ENCODE measurements around the gene PADI2. TPM values are rescaled to one million over a fixed set of nuclear protein-coding genes. Genes with fewer than 3 reads are reported as not detected.

PADI2 gene
- total RNA-seq, 3 donors from 2014 or later: 0.08 to 0.14 (median 0.13) TPM

- peak; percentile 100 for ATAC-seq
- Mint-ChIP-seq H3K27me3 (ENCODE audit: low read depth) (no peaks in the 10 kb centered on the region), H3K4me3 (peak within 1 kb of the TSS; percentile 99), H3K4me1 (ENCODE audit: low read depth) (peaks cover 15% of the 10 kb centered on the region), H3K36me3 (ENCODE audit: insufficient read depth) (peaks cover 10% of the 10 kb centered on the region), H3K9me3 (no peaks in the 10 kb centered on the region)
- DNase-seq: peak; percentile 98
Observed at GRCh38 chr1:17053685-17054410, 65.4 kb downstream of the PADI2 start, which contains the start of gene SDHB. Gene SDHB, minus strand, starts transcription at chr1:17054032. Its CDS starts 13 bp downstream, at chr1:17054019.

- no peak for ATAC-seq
- Mint-ChIP-seq H3K9me3 (no peaks in the 10 kb centered on the region), H3K4me1 (ENCODE audit: low read depth) (peaks cover 15% of the 10 kb centered on the region), H3K27me3 (ENCODE audit: low read depth) (no peaks in the 10 kb centered on the region), H3K4me3 (peak overlapping the region; percentile 99), H3K36me3 (ENCODE audit: insufficient read depth) (peaks cover 10% of the 10 kb centered on the region)
- DNase-seq: no peak
Observed at GRCh38 chr1:17053086-17053684, 66.1 kb downstream of the PADI2 start.

GRCh38 chr1:17052641-17053040 is 66.6 kb downstream of the PADI2 start:
- DNase-seq: no peak

GRCh38 chr1:17052038-17052437 is 67.2 kb downstream of the PADI2 start:
- no peak for ATAC-seq
- peaks cover 18% of the 10 kb centered on the region for H3K4me1 Mint-ChIP-seq (ENCODE audit: low read depth)
- no peaks in the 10 kb centered on the region for H3K27me3 Mint-ChIP-seq (ENCODE audit: low read depth)

More at GRCh38 chr1:17052641-17053040, 66.6 kb downstream of the PADI2 start:
- peaks cover 10% of the 10 kb centered on the region for H3K36me3 Mint-ChIP-seq (ENCODE audit: insufficient read depth)
- H3K4me3 Mint-ChIP-seq: peak overlapping the region; percentile 99
- H3K4me1 Mint-ChIP-seq (ENCODE audit: low read depth): peaks cover 18% of the 10 kb centered on the region
- no peaks in the 10 kb centered on the region for H3K9me3 Mint-ChIP-seq
- no peak for ATAC-seq
- H3K27me3 Mint-ChIP-seq (ENCODE audit: low read depth): no peaks in the 10 kb centered on the region

GRCh38 chr1:17047924-17048323 is 71.3 kb downstream of the PADI2 start:
- DNase-seq (no peak), ATAC-seq (no peak)
- H3K9me3 Mint-ChIP-seq: no peaks in the 10 kb centered on the region
- no peaks in the 10 kb centered on the region for H3K27me3 Mint-ChIP-seq (ENCODE audit: low read depth)
- no peak overlapping the region for H3K4me3 Mint-ChIP-seq
- peaks cover 20% of the 10 kb centered on the region for H3K36me3 Mint-ChIP-seq (ENCODE audit: insufficient read depth)
- H3K4me1 Mint-ChIP-seq (ENCODE audit: low read depth): peaks cover 20% of the 10 kb centered on the region

More at GRCh38 chr1:17052038-17052437, 67.2 kb downstream of the PADI2 start:
- no peak for DNase-seq
- peaks cover 10% of the 10 kb centered on the region for H3K36me3 Mint-ChIP-seq (ENCODE audit: insufficient read depth)
- H3K9me3 Mint-ChIP-seq: no peaks in the 10 kb centered on the region
- peak overlapping the region; percentile 99 for H3K4me3 Mint-ChIP-seq

GRCh38 chr1:17046334-17046657 is 73.0 kb downstream of the PADI2 start:
- peaks cover 10% of the 10 kb centered on the region for H3K4me1 Mint-ChIP-seq (ENCODE audit: low read depth)
- no peaks in the 10 kb centered on the region for H3K27me3 Mint-ChIP-seq (ENCODE audit: low read depth)
- no peak for ATAC-seq
- H3K4me3 Mint-ChIP-seq: no peak overlapping the region
- H3K9me3 Mint-ChIP-seq: no peaks in the 10 kb centered on the region
- H3K36me3 Mint-ChIP-seq (ENCODE audit: insufficient read depth): peaks cover 20% of the 10 kb centered on the region
- DNase-seq: no peak

GRCh38 chr1:17045634-17046333 is 73.5 kb downstream of the PADI2 start:
- H3K4me1 Mint-ChIP-seq (ENCODE audit: low read depth): peaks cover 7% of the 10 kb centered on the region
- H3K27me3 Mint-ChIP-seq (ENCODE audit: low read depth): no peaks in the 10 kb centered on the region
- no peaks in the 10 kb centered on the region for H3K9me3 Mint-ChIP-seq
- no peak overlapping the region for H3K4me3 Mint-ChIP-seq
- ATAC-seq (no peak), DNase-seq (no peak)
- H3K36me3 Mint-ChIP-seq (ENCODE audit: insufficient read depth): peaks cover 16% of the 10 kb centered on the region

- Mint-ChIP-seq H3K27me3 (ENCODE audit: low read depth) (no peaks in the 10 kb centered on the region), H3K36me3 (ENCODE audit: insufficient read depth) (peaks cover 15% of the 10 kb centered on the region), H3K4me1 (ENCODE audit: low read depth) (peaks cover 7% of the 10 kb centered on the region), H3K9me3 (no peaks in the 10 kb centered on the region), H3K4me3 (no peak overlapping the region)
- DNase-seq (no peak), ATAC-seq (no peak)
Observed at GRCh38 chr1:17045150-17045549, 74.1 kb downstream of the PADI2 start.

- no peak overlapping the region for H3K4me3 Mint-ChIP-seq
- DNase-seq (no peak), ATAC-seq (no peak)
- peaks cover 7% of the 10 kb centered on the region for H3K4me1 Mint-ChIP-seq (ENCODE audit: low read depth)
- no peaks in the 10 kb centered on the region for H3K9me3 Mint-ChIP-seq
- peaks cover 17% of the 10 kb centered on the region for H3K36me3 Mint-ChIP-seq (ENCODE audit: insufficient read depth)
- no peaks in the 10 kb centered on the region for H3K27me3 Mint-ChIP-seq (ENCODE audit: low read depth)
Observed at GRCh38 chr1:17043676-17044075, 75.6 kb downstream of the PADI2 start.

GRCh38 chr1:17040135-17040534 is 79.1 kb downstream of the PADI2 start:
- no peak overlapping the region for H3K4me3 Mint-ChIP-seq
- no peaks in the 10 kb centered on the region for H3K27me3 Mint-ChIP-seq (ENCODE audit: low read depth)
- peaks cover 15% of the 10 kb centered on the region for H3K36me3 Mint-ChIP-seq (ENCODE audit: insufficient read depth)

GRCh38 chr1:17039522-17039921 is 79.7 kb downstream of the PADI2 start:
- H3K4me3 Mint-ChIP-seq: no peak overlapping the region
- peaks cover 4% of the 10 kb centered on the region for H3K4me1 Mint-ChIP-seq (ENCODE audit: low read depth)
- DNase-seq: no peak
- H3K36me3 Mint-ChIP-seq (ENCODE audit: insufficient read depth): peaks cover 16% of the 10 kb centered on the region
- no peak for ATAC-seq
- H3K9me3 Mint-ChIP-seq: no peaks in the 10 kb centered on the region
- no peaks in the 10 kb centered on the region for H3K27me3 Mint-ChIP-seq (ENCODE audit: low read depth)

More at GRCh38 chr1:17040135-17040534, 79.1 kb downstream of the PADI2 start:
- Mint-ChIP-seq H3K9me3 (no peaks in the 10 kb centered on the region), H3K4me1 (ENCODE audit: low read depth) (peaks cover 4% of the 10 kb centered on the region)
- no peak for DNase-seq
- ATAC-seq: no peak

- Mint-ChIP-seq H3K9me3 (no peaks in the 10 kb centered on the region), H3K27me3 (ENCODE audit: low read depth) (no peaks in the 10 kb centered on the region), H3K36me3 (ENCODE audit: insufficient read depth) (peaks cover 14% of the 10 kb centered on the region), H3K4me1 (ENCODE audit: low read depth) (peaks cover 4% of the 10 kb centered on the region), H3K4me3 (no peak overlapping the region)
- DNase-seq (no peak), ATAC-seq (no peak)
Observed at GRCh38 chr1:17033481-17033880, 85.8 kb downstream of the PADI2 start.

GRCh38 chr1:17032741-17033140 is 86.5 kb downstream of the PADI2 start:
- Mint-ChIP-seq H3K9me3 (no peaks in the 10 kb centered on the region), H3K27me3 (ENCODE audit: low read depth) (no peaks in the 10 kb centered on the region), H3K4me3 (no peak overlapping the region), H3K36me3 (ENCODE audit: insufficient read depth) (peaks cover 21% of the 10 kb centered on the region), H3K4me1 (ENCODE audit: low read depth) (no peaks in the 10 kb centered on the region)
- ATAC-seq (no peak), DNase-seq (no peak)

- Mint-ChIP-seq H3K4me1 (ENCODE audit: low read depth) (no peaks in the 10 kb centered on the region), H3K27me3 (ENCODE audit: low read depth) (no peaks in the 10 kb centered on the region), H3K36me3 (ENCODE audit: insufficient read depth) (peaks cover 30% of the 10 kb centered on the region), H3K4me3 (no peak overlapping the region), H3K9me3 (no peaks in the 10 kb centered on the region)
- DNase-seq (no peak), ATAC-seq (no peak)
Observed at GRCh38 chr1:17031436-17031835, 87.8 kb downstream of the PADI2 start.

All from activated T-cell treated with anti-CD3 and anti-CD28 coated beads, Interleukin-2, amount 50 U/mL, for 4 hours (primary cell).